Fibroblast of the aortic adventitia (primary cell): ENCODE results near the gene GNAL. TPM values are rescaled to one million over a fixed set of nuclear protein-coding genes. Genes with fewer than 3 reads are reported as not detected.
A peak's percentile ranks its signal among the peaks of the same experiment; 100 is the strongest.

Experiments
- DNase-seq: peaks from one replicate; pipeline ENCODE4 v3.0.0-alpha.2; 2010; ENCODE audit warnings: low read depth
- H3K4me3 ChIP-seq: 2 replicates; pipeline ENCODE4 v1.5.1; 2011; ENCODE audit warnings: low read depth, mild to moderate bottlenecking, control low read depth, low read length, moderate library complexity
- CTCF ChIP-seq: IDR thresholded peaks from 2 replicates; pipeline ENCODE4 v1.5.1; 2011; ENCODE audit warnings: mild to moderate bottlenecking, low read length, control low read depth, inconsistent platforms; ENCODE audit not compliant: insufficient read depth
- total RNA-seq: library from RNA; depleted of rRNA; stranded (reverse); fragments of >200 nt; gene quantifications from 2 replicates; pipeline ENCODE4 v1.2.3, GENCODE V29; 2012; ENCODE audit warnings: low replicate concordance

Gene GNAL
- total RNA-seq, 1 donor, result 0.63 TPM

- DNase-seq, result no peak
- no peak overlapping the region for H3K4me3 ChIP-seq
Observed at GRCh38 chr18:11721720-11722119, 32.7 kb downstream of the GNAL start.

GRCh38 chr18:11724781-11725180 lies 35.7 kb downstream of the GNAL start:
- no peak overlapping the region for H3K4me3 ChIP-seq
- no peak for DNase-seq
- no peak for TF ChIP-seq CTCF

More at GRCh38 chr18:11721720-11722119, 32.7 kb downstream of the GNAL start:
- no peak for TF ChIP-seq CTCF

GRCh38 chr18:11726556-11726955 lies 37.5 kb downstream of the GNAL start:
- no peak for TF ChIP-seq CTCF
- DNase-seq, result no peak
- H3K4me3 ChIP-seq, result no peak overlapping the region

GRCh38 chr18:11728249-11728648 lies 39.2 kb downstream of the GNAL start:
- peak; percentile 7 for TF ChIP-seq CTCF
- DNase-seq, result peak; percentile 6
- no peak overlapping the region for H3K4me3 ChIP-seq

GRCh38 chr18:11729556-11729955 lies 40.5 kb downstream of the GNAL start:
- H3K4me3 ChIP-seq, result no peak overlapping the region
- no peak for TF ChIP-seq CTCF
- no peak for DNase-seq

GRCh38 chr18:11733031-11733430 lies 44.0 kb downstream of the GNAL start:
- peak; percentile 59 for DNase-seq
- H3K4me3 ChIP-seq, result peak overlapping the region; percentile 49
- peak; percentile 91 for TF ChIP-seq CTCF

GRCh38 chr18:11736656-11737055 lies 47.6 kb downstream of the GNAL start:
- no peak for TF ChIP-seq CTCF
- H3K4me3 ChIP-seq, result no peak overlapping the region
- DNase-seq, result no peak
